Neural cell (in vitro differentiated cells): ENCODE data around the gene ABCA4.

Experiments
- REST ChIP-seq: IDR thresholded peaks from 2 replicates; pipeline ENCODE4 v1.6.1; 2012; ENCODE audit warnings: borderline replicate concordance
- TAF1 ChIP-seq: IDR thresholded peaks from 2 replicates; pipeline ENCODE4 v1.6.1; 2012; ENCODE audit warnings: low read depth

- TF ChIP-seq REST (no peak), TAF1 (no peak)
Observed at GRCh38 chr1:93964777-93965200, 156.2 kb downstream of the ABCA4 start.
